ENCODE measurements around the gene TRIM29.

Gene TRIM29

GRCh38 chr11:120137187-120137610 is 714 bp downstream of the TRIM29 start:
- Mint-ChIP-seq H3K36me3 (ENCODE audit: low read depth) (no peaks in the 10 kb centered on the region), H3K27me3 (ENCODE audit: low read depth) (peaks cover 54% of the 10 kb centered on the region), H3K4me3 (no peak overlapping the region), H3K4me1 (no peaks in the 10 kb centered on the region), H3K27ac (no peak overlapping the region), H3K9me3 (no peaks in the 10 kb centered on the region)
- TF ChIP-seq CTCF (IDR thresholded peaks at IDR 0.05; ENCODE audit: unreplicated experiment in 3 of 3), result no peak

GRCh38 chr11:120136356-120136755 is 1.6 kb downstream of the TRIM29 start:
- H3K27ac Mint-ChIP-seq, result no peak overlapping the region
- peaks cover 48% of the 10 kb centered on the region for H3K27me3 Mint-ChIP-seq (ENCODE audit: low read depth)
- H3K36me3 Mint-ChIP-seq (ENCODE audit: low read depth), result no peaks in the 10 kb centered on the region
- H3K4me3 Mint-ChIP-seq, result no peak overlapping the region
- H3K4me1 Mint-ChIP-seq, result no peaks in the 10 kb centered on the region
- no peaks in the 10 kb centered on the region for H3K9me3 Mint-ChIP-seq
- no peak for TF ChIP-seq CTCF (IDR thresholded peaks at IDR 0.05; ENCODE audit: unreplicated experiment in 3 of 3)

GRCh38 chr11:120135838-120136237 is 2.1 kb downstream of the TRIM29 start:
- Mint-ChIP-seq H3K27ac (no peak overlapping the region), H3K36me3 (ENCODE audit: low read depth) (no peaks in the 10 kb centered on the region), H3K4me1 (no peaks in the 10 kb centered on the region), H3K27me3 (ENCODE audit: low read depth) (peaks cover 48% of the 10 kb centered on the region), H3K4me3 (no peak overlapping the region), H3K9me3 (no peaks in the 10 kb centered on the region)
- no peak for TF ChIP-seq CTCF (IDR thresholded peaks at IDR 0.05; ENCODE audit: unreplicated experiment in 3 of 3)

- H3K4me1 Mint-ChIP-seq, result no peaks in the 10 kb centered on the region
- peaks cover 42% of the 10 kb centered on the region for H3K27me3 Mint-ChIP-seq (ENCODE audit: low read depth)
- no peaks in the 10 kb centered on the region for H3K9me3 Mint-ChIP-seq
- H3K4me3 Mint-ChIP-seq, result no peak overlapping the region
- H3K36me3 Mint-ChIP-seq (ENCODE audit: low read depth), result no peaks in the 10 kb centered on the region
- no peak for TF ChIP-seq CTCF (IDR thresholded peaks at IDR 0.05; ENCODE audit: unreplicated experiment in 3 of 3)
- no peak overlapping the region for H3K27ac Mint-ChIP-seq
Observed at GRCh38 chr11:120134931-120135228, 3.0 kb downstream of the TRIM29 start.

- Mint-ChIP-seq H3K36me3 (ENCODE audit: low read depth) (no peaks in the 10 kb centered on the region), H3K27ac (no peak overlapping the region), H3K9me3 (no peaks in the 10 kb centered on the region), H3K4me3 (no peak overlapping the region), H3K27me3 (ENCODE audit: low read depth) (peaks cover 39% of the 10 kb centered on the region), H3K4me1 (no peaks in the 10 kb centered on the region)
- no peak for TF ChIP-seq CTCF (IDR thresholded peaks at IDR 0.05; ENCODE audit: unreplicated experiment in 3 of 3)
Observed at GRCh38 chr11:120134106-120134930, 3.6 kb downstream of the TRIM29 start.
